Measurements from ENCODE around the gene NUCB1. TPM values are rescaled to one million over a fixed set of nuclear protein-coding genes. Genes with fewer than 3 reads are reported as not detected.
A peak's percentile ranks its signal among the peaks of the same experiment; 100 is the strongest.

NUCB1 gene
- total and polyA plus RNA-seq, 9 of the 15 experiments (the other 6 are each of a cell fraction or from before 2014, with no cell fraction given): 3.1 to 153 (median 71.7) TPM

- TF ChIP-seq, protein P1, sequence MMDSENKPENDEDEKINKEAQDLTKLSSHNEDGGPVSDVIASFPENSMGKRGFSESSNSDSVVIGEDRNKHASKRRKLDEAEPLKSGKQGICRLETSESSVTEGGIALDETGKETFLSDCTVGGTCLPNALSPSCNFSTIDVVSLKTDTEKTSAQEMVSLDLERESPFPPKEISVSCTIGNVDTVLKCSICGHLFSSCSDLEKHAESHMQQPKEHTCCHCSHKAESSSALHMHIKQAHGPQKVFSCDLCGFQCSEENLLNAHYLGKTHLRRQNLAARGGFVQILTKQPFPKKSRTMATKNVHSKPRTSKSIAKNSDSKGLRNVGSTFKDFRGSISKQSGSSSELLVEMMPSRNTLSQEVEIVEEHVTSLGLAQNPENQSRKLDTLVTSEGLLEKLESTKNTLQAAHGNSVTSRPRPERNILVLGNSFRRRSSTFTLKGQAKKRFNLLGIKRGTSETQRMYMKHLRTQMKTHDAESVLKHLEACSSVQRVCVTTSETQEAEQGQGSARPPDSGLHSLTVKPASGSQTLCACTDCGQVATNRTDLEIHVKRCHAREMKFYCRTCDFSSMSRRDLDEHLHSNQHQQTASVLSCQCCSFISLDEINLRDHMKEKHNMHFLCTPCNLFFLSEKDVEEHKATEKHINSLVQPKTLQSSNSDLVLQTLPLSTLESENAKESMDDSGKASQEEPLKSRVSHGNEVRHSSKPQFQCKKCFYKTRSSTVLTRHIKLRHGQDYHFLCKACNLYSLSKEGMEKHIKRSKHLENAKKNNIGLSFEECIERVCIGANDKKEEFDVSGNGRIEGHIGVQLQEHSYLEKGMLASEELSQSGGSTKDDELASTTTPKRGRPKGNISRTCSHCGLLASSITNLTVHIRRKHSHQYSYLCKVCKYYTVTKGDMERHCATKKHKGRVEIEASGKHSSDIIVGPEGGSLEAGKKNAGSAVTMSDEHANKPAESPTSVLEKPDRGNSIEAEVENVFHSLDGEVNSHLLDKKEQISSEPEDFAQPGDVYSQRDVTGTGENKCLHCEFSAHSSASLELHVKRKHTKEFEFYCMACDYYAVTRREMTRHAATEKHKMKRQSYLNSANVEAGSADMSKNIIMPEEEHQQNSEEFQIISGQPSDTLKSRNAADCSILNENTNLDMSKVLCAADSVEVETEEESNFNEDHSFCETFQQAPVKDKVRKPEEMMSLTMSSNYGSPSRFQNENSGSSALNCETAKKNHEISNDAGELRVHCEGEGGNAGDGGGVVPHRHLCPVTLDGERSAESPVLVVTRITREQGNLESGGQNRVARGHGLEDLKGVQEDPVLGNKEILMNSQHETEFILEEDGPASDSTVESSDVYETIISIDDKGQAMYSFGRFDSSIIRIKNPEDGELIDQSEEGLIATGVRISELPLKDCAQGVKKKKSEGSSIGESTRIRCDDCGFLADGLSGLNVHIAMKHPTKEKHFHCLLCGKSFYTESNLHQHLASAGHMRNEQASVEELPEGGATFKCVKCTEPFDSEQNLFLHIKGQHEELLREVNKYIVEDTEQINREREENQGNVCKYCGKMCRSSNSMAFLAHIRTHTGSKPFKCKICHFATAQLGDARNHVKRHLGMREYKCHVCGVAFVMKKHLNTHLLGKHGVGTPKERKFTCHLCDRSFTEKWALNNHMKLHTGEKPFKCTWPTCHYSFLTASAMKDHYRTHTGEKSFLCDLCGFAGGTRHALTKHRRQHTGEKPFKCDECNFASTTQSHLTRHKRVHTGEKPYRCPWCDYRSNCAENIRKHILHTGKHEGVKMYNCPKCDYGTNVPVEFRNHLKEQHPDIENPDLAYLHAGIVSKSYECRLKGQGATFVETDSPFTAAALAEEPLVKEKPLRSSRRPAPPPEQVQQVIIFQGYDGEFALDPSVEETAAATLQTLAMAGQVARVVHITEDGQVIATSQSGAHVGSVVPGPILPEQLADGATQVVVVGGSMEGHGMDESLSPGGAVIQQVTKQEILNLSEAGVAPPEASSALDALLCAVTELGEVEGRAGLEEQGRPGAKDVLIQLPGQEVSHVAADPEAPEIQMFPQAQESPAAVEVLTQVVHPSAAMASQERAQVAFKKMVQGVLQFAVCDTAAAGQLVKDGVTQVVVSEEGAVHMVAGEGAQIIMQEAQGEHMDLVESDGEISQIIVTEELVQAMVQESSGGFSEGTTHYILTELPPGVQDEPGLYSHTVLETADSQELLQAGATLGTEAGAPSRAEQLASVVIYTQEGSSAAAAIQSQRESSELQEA (IDR thresholded peaks at IDR 0.05; ENCODE audit: low read depth): no peak
- no peak for TF ChIP-seq ZNF212 (CRISPR knock-in tag; IDR thresholded peaks at IDR 0.05)
- TF ChIP-seq GABPA (tag; conservative IDR thresholded peaks at IDR 0.05; ENCODE audit: low read depth): peak; percentile 64
- peak; percentile 33; the same call in 1 of the 2 replicates for TF ChIP-seq ZNF143 (CRISPR knock-in tag; IDR thresholded peaks at IDR 0.05)
- no peak for TF ChIP-seq ZNF280B (CRISPR knock-in tag; IDR thresholded peaks at IDR 0.05)
- no peak for TF ChIP-seq KAT2B (IDR thresholded peaks at IDR 0.05; ENCODE audit: low read depth, low read length)
- peak in 1 of 2 experiments; percentile 29; a peak in 1 of 4 replicates for TF ChIP-seq TRIM24 (IDR thresholded peaks at IDR 0.05)
- TF ChIP-seq ZNF785 (CRISPR knock-in tag; IDR thresholded peaks at IDR 0.05): no peak
- no peak for TF ChIP-seq CTCFL (IDR thresholded peaks at IDR 0.05; ENCODE audit: borderline replicate concordance, insufficient read depth, low read depth, low read length, poor library complexity, severe bottlenecking)
- no peak for TF ChIP-seq BRD4 (IDR thresholded peaks at IDR 0.05)
- TF ChIP-seq HMG20A (CRISPR knock-in tag; conservative IDR thresholded peaks at IDR 0.05): no peak
- TF ChIP-seq ZKSCAN8 (CRISPR knock-in tag; IDR thresholded peaks at IDR 0.05): no peak
- TF ChIP-seq NKRF (IDR thresholded peaks at IDR 0.05; ENCODE audit: borderline replicate concordance): 0 out of 2 replicates have a peak, but pooled peaks have one; percentile 31
Measured at GRCh38 chr19:48962029-48962848, 62.1 kb downstream of the NUCB1 start (continued).
